SK-N-SH (cell line): ENCODE measurements around the gene CADPS2. TPM values are rescaled to one million over a fixed set of nuclear protein-coding genes. Genes with fewer than 3 reads are reported as not detected.

Experiments
- CTCF ChIA-PET: fragments of 300-600, 350-600 bp; formaldehyde crosslinking; extraction: SDS; loops from one replicate; lab custom pipeline; 2021; lab: Yijun Ruan, JAX
- POLR2A ChIA-PET: fragments of 350-600 bp; sonication (Branson Sonifier 250); formaldehyde crosslinking; extraction: SDS; loops from one replicate; lab custom pipeline; 2020; ENCODE audit warnings: antibody characterized with exemption, inconsistent platforms; lab: Yijun Ruan, JAX
- DNase-seq: peaks from one replicate; pipeline ENCODE4 v3.0.0; 2012
- H2AFZ ChIP-seq: fragments of 200-600 bp; sonication (generic); 2 replicates; pipeline ENCODE4 v1.8.1; 2016; ENCODE audit warnings: antibody characterized with exemption, mild to moderate bottlenecking, low read depth
- H3F3A ChIP-seq: fragments of 200-600 bp; sonication (generic); replicated peaks from 2 replicates; pipeline ENCODE3; 2016; ENCODE audit warnings: antibody characterized with exemption, mild to moderate bottlenecking; ENCODE audit not compliant: insufficient read depth
- H3K27ac ChIP-seq, 2 experiments: fragments of 200-500 bp in 1 of 2; fragments of 200-600 bp in 1 of 2; sonication (Bioruptor generic) in 1 of 2; sonication (generic), shearing (Covaris generic) in 1 of 2; 2 replicates each; pipeline versions ENCODE4 v1.5.1 to v1.6.1; 2014 to 2016; ENCODE audit warnings: low read depth in 2 of 2, inconsistent platforms in 1 of 2, low read length in 1 of 2, mild to moderate bottlenecking in 1 of 2, mixed read lengths in 1 of 2
- H3K27me3 ChIP-seq: fragments of 200-600 bp; sonication (generic), shearing (Covaris generic); 2 replicates; pipeline ENCODE4 v1.6.1; 2016; ENCODE audit warnings: mixed run types; ENCODE audit not compliant: insufficient read depth
- H3K36me3 ChIP-seq, 2 experiments: fragments of 200-500 bp in 1 of 2; fragments of 200-600 bp in 1 of 2; sonication (Bioruptor generic) in 1 of 2; sonication (generic) in 1 of 2; replicated peaks in 1 of 2; 2 replicates each; pipeline versions ENCODE3 to v1.5.1; 2014 to 2016; ENCODE audit warnings: low read length in 1 of 2, mild to moderate bottlenecking in 1 of 2; ENCODE audit not compliant: insufficient read depth in 2 of 2, control insufficient read depth in 1 of 2
- H3K4me1 ChIP-seq, 2 experiments: fragments of 200-500 bp in 1 of 2; fragments of 200-600 bp in 1 of 2; sonication (Bioruptor generic) in 1 of 2; sonication (generic), shearing (Covaris generic) in 1 of 2; 2 replicates each; pipeline versions ENCODE4 v1.5.1 to v1.6.1; 2014 to 2016; ENCODE audit warnings: low read depth in 1 of 2, low read length in 1 of 2, mixed run types in 1 of 2; ENCODE audit not compliant: insufficient read depth in 2 of 2, control insufficient read depth in 1 of 2
- H3K4me2 ChIP-seq: fragments of 200-600 bp; sonication (generic), shearing (Covaris generic); 2 replicates; pipeline ENCODE4 v1.6.1; 2017; ENCODE audit warnings: mixed run types
- H3K4me3 ChIP-seq, 2 experiments: fragments of 200-500 bp in 1 of 2; fragments of 200-600 bp in 1 of 2; sonication (Bioruptor generic) in 1 of 2; sonication (generic), shearing (Covaris generic) in 1 of 2; 2 replicates each; pipeline versions ENCODE4 v1.5.1 to v1.8.1; 2014 to 2016; ENCODE audit warnings: low read depth in 2 of 2, inconsistent platforms in 1 of 2, low read length in 1 of 2, mild to moderate bottlenecking in 1 of 2, mixed read lengths in 1 of 2, moderate library complexity in 1 of 2
- H3K79me2 ChIP-seq: fragments of 200-600 bp; sonication (generic); 2 replicates; pipeline ENCODE4 v1.8.1; 2017; ENCODE audit warnings: mild to moderate bottlenecking; ENCODE audit not compliant: insufficient read depth
- H3K9ac ChIP-seq: fragments of 200-600 bp; sonication (generic); 2 replicates; pipeline ENCODE4 v1.6.1; 2017; ENCODE audit warnings: mixed run types
- H3K9me2 ChIP-seq: fragments of 200-600 bp; sonication (generic); 2 replicates; pipeline ENCODE4 v1.6.1; 2017; ENCODE audit warnings: mixed run types
- H3K9me3 ChIP-seq: fragments of 200-600 bp; sonication (generic); 2 replicates; pipeline ENCODE4 v1.6.1; 2017; ENCODE audit warnings: mixed run types, mild to moderate bottlenecking, moderate library complexity
- H4K20me1 ChIP-seq: fragments of 200-600 bp; sonication (generic); 2 replicates; pipeline ENCODE4 v1.6.1; 2017; ENCODE audit warnings: mild to moderate bottlenecking, mixed run types; ENCODE audit not compliant: insufficient read depth
- CTCF ChIP-seq: fragments of 200-600 bp; sonication (generic); IDR thresholded peaks from 2 replicates; pipeline ENCODE4 v1.6.1; 2017; ENCODE audit warnings: antibody characterized with exemption, mild to moderate bottlenecking, moderate library complexity
- FOXM1 ChIP-seq: IDR thresholded peaks from 2 replicates; pipeline ENCODE4 v1.4.0; 2012; ENCODE audit warnings: low read depth, mild to moderate bottlenecking
- GATA2 ChIP-seq: sonication (generic); formaldehyde crosslinking; IDR thresholded peaks from 2 replicates; pipeline ENCODE4 v1.5.0; 2020; ENCODE audit warnings: mild to moderate bottlenecking, missing genetic modification reagents
- MEF2A ChIP-seq: IDR thresholded peaks from 2 replicates; pipeline ENCODE4 v1.4.0; 2012; ENCODE audit warnings: low read depth, borderline replicate concordance
- MXI1 ChIP-seq: IDR thresholded peaks from 2 replicates; pipeline ENCODE4 v1.6.1; 2012; ENCODE audit warnings: mild to moderate bottlenecking, low read depth, low read length, improper control_type of control experiment
- NFIC ChIP-seq: IDR thresholded peaks from 2 replicates; pipeline ENCODE4 v1.4.0; 2012; ENCODE audit warnings: borderline replicate concordance
- PBX3 ChIP-seq: IDR thresholded peaks from 2 replicates; pipeline ENCODE4; 2012
- POLR2AphosphoS5 ChIP-seq: IDR thresholded peaks from 2 replicates; pipeline ENCODE4 v1.6.1; 2012; ENCODE audit warnings: low read depth, low read length
- RCOR1 ChIP-seq: fragments of 150-350 bp; IDR thresholded peaks from 2 replicates; pipeline ENCODE4 v1.6.1; 2017; ENCODE audit warnings: antibody characterized with exemption, low read length
- REST ChIP-seq: IDR thresholded peaks from 2 replicates; pipeline ENCODE4 v1.6.1; 2012; ENCODE audit warnings: mild to moderate bottlenecking, low read depth, low read length, moderate library complexity
- RFX5 ChIP-seq: IDR thresholded peaks from 2 replicates; pipeline ENCODE4 v1.6.1; 2012; ENCODE audit warnings: mild to moderate bottlenecking, improper control_type of control experiment, low read length
- SIN3A ChIP-seq: IDR thresholded peaks from 2 replicates; pipeline ENCODE4 v1.6.1; 2012; ENCODE audit warnings: low read depth, mild to moderate bottlenecking, low read length, moderate library complexity, borderline replicate concordance
- TAF1 ChIP-seq: IDR thresholded peaks from 2 replicates; pipeline ENCODE4 v1.6.1; 2012; ENCODE audit warnings: low read depth, mild to moderate bottlenecking, low read length, moderate library complexity, borderline replicate concordance
- TCF12 ChIP-seq: IDR thresholded peaks from 2 replicates; pipeline ENCODE4 v1.4.0; 2012
- USF1 ChIP-seq: IDR thresholded peaks from 2 replicates; pipeline ENCODE4 v1.4.0; 2012; ENCODE audit warnings: low read depth, borderline replicate concordance
- USF2 ChIP-seq: fragments of 150-350 bp; IDR thresholded peaks from 2 replicates; pipeline ENCODE4 v1.6.1; 2017; ENCODE audit warnings: antibody characterized with exemption, low read length, low read depth, borderline replicate concordance
- YY1 ChIP-seq: IDR thresholded peaks from 2 replicates; pipeline ENCODE4 v1.4.0; 2012; ENCODE audit warnings: low read depth, mild to moderate bottlenecking
- WGBS: methylation state at CpG from one replicate; pipeline ENCODE4 v1.1.6; 2017; ENCODE audit warnings: low lambda C conversion rate; 5-methylcytosine and 5-hydroxymethylcytosine counted together
- polyA plus RNA-seq, 3 experiments: library from polyadenylated mRNA; depleted of rRNA; stranded (reverse); fragments of >200 nt; gene quantifications; 2 replicates each; pipeline ENCODE4 v1.2.3, GENCODE V29; 2012

CADPS2 gene
- polyA plus RNA-seq, 1 of the 3 experiments (the other 2 are of a cell fraction) = 0.05 TPM

- TF ChIP-seq RFX5 = no peak
- no peak for TF ChIP-seq TCF12
- no peak for TF ChIP-seq MXI1
- no peak for TF ChIP-seq USF2
- TF ChIP-seq, all 33 proteins: peak for 0
These were observed 365.2 kb downstream of the CADPS2 start (continued) for GRCh38 chr7:122520971-122521555.

- DNase-seq = no peak
- ChIA-PET CTCF (no interaction called here), POLR2A (no interaction called here)
- H3K4me1 ChIP-seq = no peaks in the 10 kb centered on the region
- no peak overlapping the region for H3K9ac ChIP-seq
- H4K20me1 ChIP-seq = no peaks in the 10 kb centered on the region
- no peak for TF ChIP-seq USF1
- TF ChIP-seq POLR2AphosphoS5 = no peak
- no peak for TF ChIP-seq PBX3
- no peak for TF ChIP-seq SIN3A
- no peak for TF ChIP-seq YY1
- no peak for TF ChIP-seq GATA2 (CRISPR knock-in tag)
- no peak for TF ChIP-seq CTCF
- TF ChIP-seq TAF1 = no peak
- TF ChIP-seq MEF2A = no peak
- no peak for TF ChIP-seq REST
- no peak for TF ChIP-seq NFIC
- no peak for TF ChIP-seq FOXM1
- TF ChIP-seq RCOR1 = no peak
- TF ChIP-seq USF2 = no peak
- H3K4me3 ChIP-seq = no peak overlapping the region
- no peaks in the 10 kb centered on the region for H3F3A ChIP-seq
- WGBS = 4% methylated on average over 4 of the region's 4 CpGs
- H3K9me2 ChIP-seq = no peaks in the 10 kb centered on the region
- H3K9me3 ChIP-seq = no peaks in the 10 kb centered on the region; the same call in 1 of the 2 replicates
- H3K4me2 ChIP-seq = no peak overlapping the region
- H3K27ac ChIP-seq = no peak overlapping the region
- no peaks in the 10 kb centered on the region for H3K79me2 ChIP-seq
- H3K27me3 ChIP-seq = no peaks in the 10 kb centered on the region
- no peak overlapping the region for H2AFZ ChIP-seq
- H3K36me3 ChIP-seq = no peaks in the 10 kb centered on the region
These were observed 367.8 kb downstream of the CADPS2 start for GRCh38 chr7:122518488-122518887.
